ENCODE data around the gene TNPO1.

TNPO1 gene

GRCh38 chr5:72892846-72893245, 76.4 kb downstream of the TNPO1 start:
- H3K4me3 Mint-ChIP-seq = no peak overlapping the region
- H3K27ac Mint-ChIP-seq = no peak overlapping the region
- no peaks in the 10 kb centered on the region for H3K4me1 Mint-ChIP-seq
- no peaks in the 10 kb centered on the region for H3K9me3 Mint-ChIP-seq
- H3K27me3 Mint-ChIP-seq (ENCODE audit: low read depth) = no peaks in the 10 kb centered on the region
- H3K36me3 Mint-ChIP-seq (ENCODE audit: low read depth) = peaks cover 80% of the 10 kb centered on the region
- TF ChIP-seq CTCF (IDR thresholded peaks at IDR 0.05; ENCODE audit: unreplicated experiment in 3 of 3) = no peak

GRCh38 chr5:72895758-72896157, 79.3 kb downstream of the TNPO1 start:
- no peak overlapping the region for H3K4me3 Mint-ChIP-seq
- H3K27ac Mint-ChIP-seq = no peak overlapping the region
- H3K4me1 Mint-ChIP-seq = no peaks in the 10 kb centered on the region
- no peaks in the 10 kb centered on the region for H3K9me3 Mint-ChIP-seq
- peaks cover 71% of the 10 kb centered on the region for H3K36me3 Mint-ChIP-seq (ENCODE audit: low read depth)
- H3K27me3 Mint-ChIP-seq (ENCODE audit: low read depth) = no peaks in the 10 kb centered on the region
- TF ChIP-seq CTCF (IDR thresholded peaks at IDR 0.05; ENCODE audit: unreplicated experiment in 3 of 3) = no peak

- no peaks in the 10 kb centered on the region for H3K9me3 Mint-ChIP-seq
- TF ChIP-seq CTCF (IDR thresholded peaks at IDR 0.05; ENCODE audit: unreplicated experiment in 3 of 3) = no peak
- peaks cover 77% of the 10 kb centered on the region for H3K36me3 Mint-ChIP-seq (ENCODE audit: low read depth)
- no peaks in the 10 kb centered on the region for H3K27me3 Mint-ChIP-seq (ENCODE audit: low read depth)
- H3K27ac Mint-ChIP-seq = no peak overlapping the region
- H3K4me1 Mint-ChIP-seq = no peaks in the 10 kb centered on the region
- no peak overlapping the region for H3K4me3 Mint-ChIP-seq
These were observed 90.3 kb downstream of the TNPO1 start for GRCh38 chr5:72906806-72907205.

DNA sequence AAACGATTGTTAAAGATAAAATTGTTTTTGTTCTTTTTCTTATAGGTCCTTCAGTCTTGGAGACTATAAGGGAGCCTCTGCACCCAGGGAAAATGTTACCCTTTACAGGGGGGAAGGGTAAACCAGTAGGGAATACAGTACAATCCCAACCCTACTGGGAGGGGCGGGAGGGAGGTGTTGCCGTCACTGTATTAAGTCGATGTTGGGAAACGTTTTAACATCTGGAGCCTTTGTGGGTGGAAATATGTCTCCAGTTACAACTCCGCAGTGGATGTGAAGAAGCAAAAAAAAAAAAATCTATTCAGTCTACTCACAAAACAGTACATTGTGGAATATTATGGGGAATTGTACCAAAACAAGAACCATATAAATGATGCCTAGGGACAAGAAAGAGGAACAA, 92.2 kb downstream of the TNPO1 start:
- no peaks in the 10 kb centered on the region for H3K27me3 Mint-ChIP-seq (ENCODE audit: low read depth)
- H3K27ac Mint-ChIP-seq = no peak overlapping the region
- no peaks in the 10 kb centered on the region for H3K9me3 Mint-ChIP-seq
- TF ChIP-seq CTCF (IDR thresholded peaks at IDR 0.05; ENCODE audit: unreplicated experiment in 3 of 3) = no peak
- no peaks in the 10 kb centered on the region for H3K4me1 Mint-ChIP-seq
- peaks cover 62% of the 10 kb centered on the region for H3K36me3 Mint-ChIP-seq (ENCODE audit: low read depth)
- no peak overlapping the region for H3K4me3 Mint-ChIP-seq

DNA sequence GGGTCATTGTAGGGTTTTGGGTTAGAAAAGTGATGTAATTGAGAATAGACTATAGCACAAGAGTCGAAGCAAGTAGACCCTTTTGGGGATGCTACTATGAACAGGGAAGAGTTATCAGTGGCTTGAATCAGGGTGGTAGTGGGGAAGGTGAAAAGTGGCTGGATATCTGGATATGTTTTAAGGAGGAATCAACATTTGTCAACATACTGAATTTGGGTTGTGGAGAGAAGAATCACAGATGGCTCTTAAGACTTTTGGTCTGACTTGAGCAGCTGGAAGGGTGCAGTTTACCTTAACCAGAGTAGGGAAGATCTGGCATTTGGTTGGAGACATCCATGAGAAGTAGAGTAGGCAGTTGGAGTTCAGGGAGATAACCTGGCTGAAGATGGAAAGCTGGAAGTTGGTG, 100.9 kb downstream of the TNPO1 start:
- Mint-ChIP-seq H3K27me3 (ENCODE audit: low read depth) (no peaks in the 10 kb centered on the region), H3K36me3 (ENCODE audit: low read depth) (peaks cover 4% of the 10 kb centered on the region)
- TF ChIP-seq CTCF (IDR thresholded peaks at IDR 0.05; ENCODE audit: unreplicated experiment in 3 of 3) = no peak

DNA sequence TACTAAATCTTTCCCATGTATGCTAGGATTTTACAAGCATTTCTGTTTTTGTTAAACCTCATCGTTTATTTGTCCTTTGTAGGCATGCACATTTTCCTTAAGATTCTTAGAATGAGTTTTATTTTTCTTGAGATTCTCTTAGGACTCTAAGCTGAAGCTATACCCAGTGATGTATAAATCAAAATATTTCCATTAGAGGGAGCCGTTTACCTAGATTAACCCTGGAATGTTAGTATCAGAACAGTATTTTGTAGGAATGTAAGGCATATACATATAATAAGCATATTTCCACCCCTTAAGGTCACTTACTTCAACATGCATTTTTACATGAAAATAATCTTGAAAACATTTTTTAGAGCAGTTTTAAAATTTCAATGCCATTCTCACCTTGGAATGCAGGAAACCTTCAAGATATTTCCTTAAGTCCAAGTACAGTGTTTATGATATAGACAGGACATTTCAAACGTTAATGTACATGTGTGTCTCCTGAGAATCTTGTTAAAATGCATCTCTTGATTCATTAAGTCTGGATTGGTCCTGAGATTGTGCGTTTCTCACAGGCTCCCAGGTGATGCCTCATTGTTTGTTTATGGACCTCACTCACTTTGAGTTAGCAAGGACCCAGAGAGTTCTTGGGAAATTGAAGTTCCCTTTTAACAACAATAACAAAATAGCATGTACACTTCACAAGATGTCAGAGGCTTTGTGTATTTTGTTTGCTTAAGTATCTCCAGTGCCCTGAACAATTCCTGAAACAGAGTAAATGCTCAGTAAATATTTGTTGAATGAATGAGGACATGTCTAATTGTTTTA, 104.4 kb downstream of the TNPO1 start:
- Mint-ChIP-seq H3K9me3 (no peaks in the 10 kb centered on the region), H3K4me3 (no peak overlapping the region), H3K4me1 (no peaks in the 10 kb centered on the region), H3K27me3 (ENCODE audit: low read depth) (no peaks in the 10 kb centered on the region), H3K36me3 (ENCODE audit: low read depth) (no peaks in the 10 kb centered on the region), H3K27ac (no peak overlapping the region)
- peak in 2 of 3 experiments; percentile 17 to 49 for TF ChIP-seq CTCF (IDR thresholded peaks at IDR 0.05; ENCODE audit: unreplicated experiment in 3 of 3)

More for the DNA sequence above, 100.9 kb downstream of the TNPO1 start:
- H3K9me3 Mint-ChIP-seq = no peaks in the 10 kb centered on the region
- no peaks in the 10 kb centered on the region for H3K4me1 Mint-ChIP-seq
- no peak overlapping the region for H3K4me3 Mint-ChIP-seq
- no peak overlapping the region for H3K27ac Mint-ChIP-seq

Measured in nephron (organoid).